Measurements from ENCODE around the gene SLC6A18. TPM values are rescaled to one million over a fixed set of nuclear protein-coding genes. Genes with fewer than 3 reads are reported as not detected.

SLC6A18 gene
- total RNA-seq, 1 donor from 2014 or later, result not detected

DNA sequence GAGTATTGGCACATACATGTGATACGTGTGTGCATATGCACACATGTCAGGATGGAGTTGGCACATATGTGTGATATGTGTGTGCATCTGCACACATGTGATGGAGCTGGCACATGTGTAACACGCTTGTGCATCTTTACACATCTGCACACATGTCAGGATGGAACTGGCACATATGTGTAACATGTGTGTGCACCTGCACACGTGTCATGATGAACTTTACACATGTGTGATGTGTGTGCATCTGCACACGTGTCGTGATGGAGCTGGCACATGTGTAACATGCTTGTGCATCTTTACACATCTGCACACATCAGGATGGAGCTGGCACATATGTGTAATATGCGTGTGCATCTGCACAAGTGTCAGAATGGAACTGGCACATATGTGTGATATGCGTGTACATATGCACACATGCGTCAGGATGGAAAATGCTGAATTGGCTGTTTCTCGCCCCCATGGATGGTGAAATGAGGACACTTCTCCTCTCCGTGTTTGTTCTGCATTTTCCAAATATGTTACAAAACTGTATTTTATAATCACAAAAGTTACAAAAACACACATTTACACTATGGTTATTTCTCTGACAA is 40.0 kb upstream of the SLC6A18 start:
- Histone ChIP-seq H3K9me3 (replicated peaks) (no peaks in the 10 kb centered on the region), H3K4me1 (peaks cover 22% of the 10 kb centered on the region), H3K27ac (replicated peaks) (no peak overlapping the region), H3K36me3 (no peaks in the 10 kb centered on the region), H3K4me3 (no peak overlapping the region), H3K27me3 (ENCODE audit: low read depth) (peaks cover 42% of the 10 kb centered on the region)
- intact Hi-C loops (cut with micrococcal nuclease), result no loop called here
- no peak for TF ChIP-seq CTCF (IDR thresholded peaks at IDR 0.05; ENCODE audit: borderline replicate concordance)
- peak; percentile 7 for DNase-seq

- TF ChIP-seq CTCF (IDR thresholded peaks at IDR 0.05; ENCODE audit: borderline replicate concordance), result no peak
- DNase-seq, result peak; percentile 18
- no peaks in the 10 kb centered on the region for H3K36me3 ChIP-seq
- intact Hi-C loops (cut with micrococcal nuclease), result no loop called here
- H3K4me1 ChIP-seq, result peaks cover 22% of the 10 kb centered on the region
- peaks cover 49% of the 10 kb centered on the region for H3K27me3 ChIP-seq (ENCODE audit: low read depth)
- no peak overlapping the region for H3K27ac ChIP-seq (replicated peaks)
- H3K4me3 ChIP-seq, result no peak overlapping the region
- no peaks in the 10 kb centered on the region for H3K9me3 ChIP-seq (replicated peaks)
Observed at GRCh38 chr5:1185629-1186350, 39.4 kb upstream of the SLC6A18 start.

DNA sequence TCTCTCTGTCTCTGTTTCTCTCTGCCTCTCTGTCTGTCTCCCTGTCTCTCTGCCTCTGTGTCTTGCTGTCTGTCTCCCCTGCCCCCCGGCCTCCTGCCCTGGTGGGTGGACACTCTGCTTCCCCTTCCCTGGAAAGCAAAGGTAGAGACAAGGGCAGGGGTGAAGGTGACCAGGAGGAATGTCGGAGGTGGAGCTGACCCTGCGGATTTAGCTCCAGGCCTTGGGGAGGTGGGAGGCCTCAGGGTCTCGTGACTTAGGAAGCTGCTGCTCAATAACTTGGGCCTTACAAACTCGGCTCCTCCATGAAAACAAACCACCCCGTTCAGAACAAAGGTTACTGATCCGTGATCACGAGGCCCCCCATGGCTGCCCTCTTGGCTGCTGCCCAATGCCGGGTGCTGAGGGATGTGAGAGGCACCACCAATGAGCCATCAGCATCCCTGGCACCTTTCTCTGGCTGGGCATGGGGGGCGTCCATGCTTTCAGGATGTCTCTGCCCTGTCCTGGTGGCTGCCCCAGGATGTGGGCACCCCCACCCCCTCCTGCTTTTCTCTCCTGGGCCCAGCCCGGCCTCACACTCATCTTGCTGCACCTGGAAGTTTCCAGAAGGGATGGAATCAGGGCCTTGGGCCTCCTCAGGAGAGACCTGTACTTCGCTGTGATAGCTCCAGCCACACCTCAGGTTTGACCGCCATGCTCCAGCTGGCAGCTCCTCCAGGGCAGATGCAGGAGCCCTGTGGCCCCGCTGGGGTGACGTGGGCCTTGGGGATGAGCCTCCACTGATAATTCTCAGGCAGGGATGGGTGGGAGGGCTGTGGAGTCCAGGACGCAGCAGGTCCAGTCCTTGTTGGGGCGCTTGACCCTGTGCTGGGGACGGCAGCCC is 38.6 kb upstream of the SLC6A18 start:
- Histone ChIP-seq H3K27ac (replicated peaks) (no peak overlapping the region), H3K27me3 (ENCODE audit: low read depth) (peaks cover 52% of the 10 kb centered on the region), H3K4me3 (no peak overlapping the region), H3K36me3 (no peaks in the 10 kb centered on the region), H3K4me1 (peaks cover 22% of the 10 kb centered on the region), H3K9me3 (replicated peaks) (no peaks in the 10 kb centered on the region)
- DNase-seq, result peak; percentile 13
- intact Hi-C loops (cut with micrococcal nuclease), result no loop called here
- no peak for TF ChIP-seq CTCF (IDR thresholded peaks at IDR 0.05; ENCODE audit: borderline replicate concordance)

GRCh38 chr5:1187234-1187949 is 37.8 kb upstream of the SLC6A18 start:
- Histone ChIP-seq H3K27me3 (ENCODE audit: low read depth) (peaks cover 51% of the 10 kb centered on the region), H3K4me1 (peaks cover 21% of the 10 kb centered on the region), H3K9me3 (replicated peaks) (no peaks in the 10 kb centered on the region), H3K27ac (replicated peaks) (no peak overlapping the region), H3K36me3 (no peaks in the 10 kb centered on the region), H3K4me3 (no peak overlapping the region)
- peak; percentile 5 for DNase-seq
- no peak for TF ChIP-seq CTCF (IDR thresholded peaks at IDR 0.05; ENCODE audit: borderline replicate concordance)
- intact Hi-C loops (cut with micrococcal nuclease), result no loop called here

GRCh38 chr5:1187950-1188334 is 37.2 kb upstream of the SLC6A18 start:
- Histone ChIP-seq H3K4me3 (no peak overlapping the region), H3K27me3 (ENCODE audit: low read depth) (peaks cover 48% of the 10 kb centered on the region), H3K27ac (replicated peaks) (no peak overlapping the region), H3K9me3 (replicated peaks) (no peaks in the 10 kb centered on the region), H3K4me1 (peaks cover 16% of the 10 kb centered on the region), H3K36me3 (no peaks in the 10 kb centered on the region)
- no peak for TF ChIP-seq CTCF (IDR thresholded peaks at IDR 0.05; ENCODE audit: borderline replicate concordance)
- DNase-seq, result peak; percentile 9
- intact Hi-C loops (cut with micrococcal nuclease), result no loop called here
